Esophagus squamous epithelium (tissue), 5 donors: Measurements from ENCODE around the gene SCAF1. TPM values are rescaled to one million over a fixed set of nuclear protein-coding genes. Genes with fewer than 3 reads are reported as not detected.

Experiments
- DNase-seq: peaks from one replicate; lab custom pipeline; 2025; lab: John Stamatoyannopoulos, UW
- H3K27ac ChIP-seq, 4 donors: fragments of 200-600 bp; sonication (generic); one replicate each; pipeline ENCODE4 v1.5.1; 2016 to 2019; ENCODE audit warnings: mild to moderate bottlenecking in 1 of 4
- H3K27me3 ChIP-seq, 4 donors: fragments of 200-600 bp; sonication (generic); 1 replicate in 3 of 4; 2 replicates in 1 of 4; pipeline versions ENCODE4 v1.5.1 to v1.6.0; 2017 to 2021; ENCODE audit warnings: antibody characterized with exemption in 1 of 4
- H3K36me3 ChIP-seq, 3 donors: fragments of 200-600 bp; sonication (generic); one replicate each; pipeline ENCODE4 v1.5.1; 2016 to 2019
- H3K4me1 ChIP-seq, 3 donors: fragments of 200-600 bp; sonication (generic); one replicate each; pipeline ENCODE4 v1.5.1; 2017 to 2019
- H3K4me3 ChIP-seq, 4 donors: fragments of 200-600 bp; sonication (generic); 1 replicate in 3 of 4; 2 replicates in 1 of 4; pipeline ENCODE4 v1.5.1; 2016 to 2019; ENCODE audit warnings: mild to moderate bottlenecking in 2 of 4, moderate library complexity in 1 of 4
- H3K9me3 ChIP-seq, 3 donors: fragments of 200-600 bp; sonication (generic); one replicate each; pipeline ENCODE4 v1.5.1; 2016 to 2019
- CTCF ChIP-seq, 6 experiments: fragments of 450-650 bp in 4 of 6; fragments of 200-600 bp in 2 of 6; sonication (generic) in 2 of 6; IDR thresholded peaks; one replicate each; pipeline ENCODE4 v1.5.1; 2016 to 2019; ENCODE audit warnings: antibody characterized with exemption in 6 of 6, mild to moderate bottlenecking in 4 of 6, moderate library complexity in 4 of 6
- POLR2A ChIP-seq, 4 donors: fragments of 450-650 bp; IDR thresholded peaks; one replicate each; pipeline ENCODE4 v1.6.1; 2017; ENCODE audit warnings: antibody characterized with exemption in 4 of 4, mild to moderate bottlenecking in 4 of 4, moderate library complexity in 3 of 4
- WGBS, 2 donors: methylation state at CpG; one replicate each; pipeline ENCODE4 v1.1.5; 2018; 5-methylcytosine and 5-hydroxymethylcytosine counted together
- intact Hi-C: fragments of 100-400 bp; cut with DNase I; formaldehyde crosslinking; loops from one replicate; pipeline ENCODE4 v1.15.0; 2022
- small RNA-seq, 4 donors: library from RNA; depleted of rRNA; stranded (forward); fragments of <200 nt; gene quantifications; one replicate each; pipeline ENCODE3, GENCODE V24; 2016
- total RNA-seq, 4 donors: library from RNA; depleted of rRNA; stranded (reverse); fragments of >200 nt; gene quantifications; one replicate each; pipeline ENCODE4 v1.1.0, GENCODE V29; 2016
- donor health status: DM: yes; HTN: yes; CAD: no.

The SCAF1 gene
- total RNA-seq, 4 donors from 2014 or later, result 11.0 to 24.8 (median 15.2) TPM

- TF ChIP-seq CTCF (IDR thresholded peaks at IDR 0.05) (no peak), POLR2A (IDR thresholded peaks at IDR 0.05) (no peak)
- H3K9me3 ChIP-seq, result no peaks in the 10 kb centered on the region
- no peaks in the 10 kb centered on the region for H3K36me3 ChIP-seq
- intact Hi-C loops, result no loop called here
- no peak overlapping the region for H3K27ac ChIP-seq
- WGBS, 2 donors, result 43 to 45% methylated on average over 20 to 33 of the region's 40 CpGs
- H3K27me3 ChIP-seq, result peaks cover 0 to 6% (median 0%) of the 10 kb centered on the region in 4 donors
- no peaks in the 10 kb centered on the region for H3K4me1 ChIP-seq
- H3K4me3 ChIP-seq, result no peak overlapping the region
- DNase-seq, result no peak
Observed at GRCh38 chr19:49701271-49701786, 59.3 kb downstream of the SCAF1 start.

GRCh38 chr19:49704888-49705642 lies 63.1 kb downstream of the SCAF1 start:
- intact Hi-C loops, result no loop called here

GRCh38 chr19:49705919-49706318 lies 63.9 kb downstream of the SCAF1 start:
- TF ChIP-seq POLR2A (IDR thresholded peaks at IDR 0.05), result no peak
- no peak for TF ChIP-seq CTCF (IDR thresholded peaks at IDR 0.05)
- 93 to 100% methylated on average over 1 to 7 of the region's 16 CpGs for WGBS, 2 donors
- H3K4me1 ChIP-seq, result no peaks in the 10 kb centered on the region

More at GRCh38 chr19:49704888-49705642, 63.1 kb downstream of the SCAF1 start:
- Histone ChIP-seq H3K27me3 (peaks cover 0 to 6% (median 0%) of the 10 kb centered on the region in 4 donors), H3K27ac (no peak overlapping the region), H3K4me3 (no peak overlapping the region), H3K4me1 (no peaks in the 10 kb centered on the region), H3K9me3 (no peaks in the 10 kb centered on the region), H3K36me3 (no peaks in the 10 kb centered on the region)
- TF ChIP-seq POLR2A (IDR thresholded peaks at IDR 0.05), result no peak
- WGBS, 2 donors, result 89 to 92% methylated on average over 6 to 9 of the region's 22 CpGs
- DNase-seq, result no peak

More at GRCh38 chr19:49705919-49706318, 63.9 kb downstream of the SCAF1 start:
- intact Hi-C loops, result no loop called here
- no peak for DNase-seq
- no peak overlapping the region for H3K27ac ChIP-seq
- no peaks in the 10 kb centered on the region for H3K9me3 ChIP-seq
- H3K27me3 ChIP-seq, result peaks cover 0 to 6% (median 0%) of the 10 kb centered on the region in 4 donors
- no peaks in the 10 kb centered on the region for H3K36me3 ChIP-seq
- H3K4me3 ChIP-seq, result no peak overlapping the region

Small RNAs within 50 kb of the gene (small RNA-seq; reads per million reads assigned to genes)
- gene MIR5088, result 0 to 0.27 (median 0.12) reads per million in 4 donors

Other genes starting within 250 kb of the SCAF1 start
- gene PTH2, start 218.8 kb upstream of the SCAF1 start, total RNA-seq, result not detected
- gene GFY, start 216.8 kb upstream of the SCAF1 start, total RNA-seq, result not detected
- 1 to 10 TPM in 1 of 4 donors, under 1 TPM in 3; 0.13 to 1.5 (median 0.40) TPM for gene SLC17A7, start 200.7 kb upstream of the SCAF1 start, total RNA-seq
- gene PIH1D1, start 190.4 kb upstream of the SCAF1 start, total RNA-seq, result 10 to 100 TPM; 54.4 to 91.2 (median 67.2) TPM
- 10 to 100 TPM; 35.9 to 56.5 (median 39.0) TPM for gene ALDH16A1, start 189.0 kb upstream of the SCAF1 start, total RNA-seq
- gene FLT3LG, start 168.0 kb upstream of the SCAF1 start, total RNA-seq, result 1 to 10 TPM in 3 of 4 donors, under 1 TPM in 1; 0.75 to 4.2 (median 2.7) TPM
- 1,000 to 10,000 TPM; 1,642 to 4,119 (median 2,165) TPM for gene RPL13A, start 154.6 kb upstream of the SCAF1 start, total RNA-seq
- 1,000 to 10,000 TPM; 2,317 to 5,784 (median 3,336) TPM for gene RPS11, start 145.8 kb upstream of the SCAF1 start, total RNA-seq
- 100 to 1,000 TPM in 1 of 4 donors, 10 to 100 TPM in 3; 18.0 to 129 (median 60.0) TPM for gene FCGRT, start 129.5 kb upstream of the SCAF1 start, total RNA-seq
- gene RCN3, start 114.2 kb upstream of the SCAF1 start, total RNA-seq, result 1 to 10 TPM; 1.0 to 7.2 (median 2.3) TPM
- gene NOSIP, start 61.7 kb upstream of the SCAF1 start, total RNA-seq, result 10 to 100 TPM; 37.8 to 50.7 (median 40.2) TPM
- 10 to 100 TPM in 1 of 4 donors, 1 to 10 TPM in 3; 7.7 to 19.8 (median 8.8) TPM for gene PRRG2, start 60.9 kb upstream of the SCAF1 start, total RNA-seq
- 10 to 100 TPM in 1 of 4 donors, 1 to 10 TPM in 3; 4.5 to 11.9 (median 7.7) TPM for gene PRR12, start 51.0 kb upstream of the SCAF1 start, total RNA-seq
- 10 to 100 TPM in 3 of 4 donors, 1 to 10 TPM in 1; 6.3 to 40.8 (median 12.8) TPM for gene RRAS, start 2.1 kb upstream of the SCAF1 start, total RNA-seq
- gene IRF3, start 23.6 kb downstream of the SCAF1 start, total RNA-seq, result 10 to 100 TPM; 33.5 to 69.1 (median 49.4) TPM
- gene BCL2L12, start 23.7 kb downstream of the SCAF1 start, total RNA-seq, result 10 to 100 TPM in 1 of 4 donors, 1 to 10 TPM in 3; 4.4 to 12.9 (median 5.8) TPM
- 100 to 1,000 TPM in 3 of 4 donors, 10 to 100 TPM in 1; 86.1 to 206 (median 182) TPM for gene PRMT1, start 35.1 kb downstream of the SCAF1 start, total RNA-seq
- gene ADM5, start 47.4 kb downstream of the SCAF1 start, total RNA-seq, result 1 to 10 TPM in 3 of 4 donors, under 1 TPM in 1; 0.91 to 2.8 (median 1.8) TPM
- gene CPT1C, start 48.9 kb downstream of the SCAF1 start, total RNA-seq, result 1 to 10 TPM in 2 of 4 donors, under 1 TPM in 2; 0.48 to 4.8 (median 1.1) TPM
- not detected for gene TSKS, start 121.1 kb downstream of the SCAF1 start, total RNA-seq
- 10 to 100 TPM; 50.7 to 77.8 (median 65.8) TPM for gene AP2A1, start 124.8 kb downstream of the SCAF1 start, total RNA-seq
- 10 to 100 TPM in 1 of 4 donors, 1 to 10 TPM in 3; 4.7 to 13.7 (median 8.1) TPM for gene FUZ, start 171.1 kb downstream of the SCAF1 start, total RNA-seq
- gene MED25, start 176.1 kb downstream of the SCAF1 start, total RNA-seq, result 10 to 100 TPM; 16.9 to 27.7 (median 23.9) TPM
- 10 to 100 TPM; 31.3 to 57.0 (median 45.2) TPM for gene PTOV1, start 208.9 kb downstream of the SCAF1 start, total RNA-seq
- 10 to 100 TPM; 33.3 to 42.3 (median 36.3) TPM for gene PNKP, start 225.4 kb downstream of the SCAF1 start, total RNA-seq
- gene AKT1S1, start 235.1 kb downstream of the SCAF1 start, total RNA-seq, result 10 to 100 TPM; 16.2 to 31.0 (median 20.4) TPM
- gene TBC1D17, start 235.5 kb downstream of the SCAF1 start, total RNA-seq, result 10 to 100 TPM in 3 of 4 donors, 1 to 10 TPM in 1; 6.7 to 25.9 (median 16.9) TPM